ENCODE data around the gene XRCC1. TPM values are rescaled to one million over a fixed set of nuclear protein-coding genes. Genes with fewer than 3 reads are reported as not detected.

The XRCC1 gene
- total RNA-seq, 1 donor from 2014 or later, result 14.6 TPM

DNA sequence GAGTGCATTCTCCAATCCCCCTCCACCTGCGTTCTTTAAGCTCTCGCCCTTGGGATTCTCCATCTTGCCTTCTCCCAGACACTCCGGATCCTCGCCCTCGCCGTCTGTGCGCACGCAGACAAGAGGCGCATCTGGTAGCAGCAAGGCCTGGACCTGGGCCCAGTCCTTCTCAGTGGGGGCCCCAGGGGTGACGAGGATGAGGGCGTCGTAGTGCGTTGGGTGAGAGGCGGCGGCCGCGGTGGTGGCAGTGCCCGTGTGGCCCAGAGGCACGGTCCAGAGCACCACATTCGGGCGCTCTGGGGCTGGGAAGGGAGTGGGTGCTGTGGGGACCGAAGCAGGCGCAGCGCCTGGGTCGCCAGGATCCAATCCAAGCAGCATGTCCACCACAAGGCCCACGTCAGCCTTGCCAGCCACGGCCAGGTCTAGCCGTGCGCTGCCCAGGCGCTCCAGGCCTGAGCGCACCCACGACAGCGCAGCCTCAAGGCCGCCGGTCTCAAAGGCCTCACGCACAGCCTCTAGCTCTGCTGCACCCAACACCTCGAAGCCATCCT lies 17.5 kb upstream of the XRCC1 start:
- H3K9me3 ChIP-seq (ENCODE audit: insufficient read depth, low read depth, low read length), result no peaks in the 10 kb centered on the region
- H3K36me3 ChIP-seq (ENCODE audit: insufficient read depth, low read length), result peaks cover 10% of the 10 kb centered on the region
- H3K27ac ChIP-seq (ENCODE audit: low read depth, low read length), result no peak overlapping the region
- Mint-ChIP-seq H3K27ac (ENCODE audit: unreplicated experiment) (peak overlapping the region; percentile 75), H3K4me3 (ENCODE audit: unreplicated experiment) (peak overlapping the region; percentile 100), H3K4me1 (ENCODE audit: low read depth, unreplicated experiment) (peaks cover 17% of the 10 kb centered on the region), H3K9me3 (ENCODE audit: unreplicated experiment) (no peaks in the 10 kb centered on the region), H3K27me3 (ENCODE audit: low read depth, unreplicated experiment) (no peaks in the 10 kb centered on the region), H3K36me3 (ENCODE audit: low read depth, unreplicated experiment) (peaks cover 10% of the 10 kb centered on the region)
- no peak overlapping the region for H3K4me2 ChIP-seq (ENCODE audit: low read length)
- peaks cover 66% of the 10 kb centered on the region for H3K79me2 ChIP-seq (ENCODE audit: insufficient read depth, low read length)
- TF ChIP-seq, protein P1, sequence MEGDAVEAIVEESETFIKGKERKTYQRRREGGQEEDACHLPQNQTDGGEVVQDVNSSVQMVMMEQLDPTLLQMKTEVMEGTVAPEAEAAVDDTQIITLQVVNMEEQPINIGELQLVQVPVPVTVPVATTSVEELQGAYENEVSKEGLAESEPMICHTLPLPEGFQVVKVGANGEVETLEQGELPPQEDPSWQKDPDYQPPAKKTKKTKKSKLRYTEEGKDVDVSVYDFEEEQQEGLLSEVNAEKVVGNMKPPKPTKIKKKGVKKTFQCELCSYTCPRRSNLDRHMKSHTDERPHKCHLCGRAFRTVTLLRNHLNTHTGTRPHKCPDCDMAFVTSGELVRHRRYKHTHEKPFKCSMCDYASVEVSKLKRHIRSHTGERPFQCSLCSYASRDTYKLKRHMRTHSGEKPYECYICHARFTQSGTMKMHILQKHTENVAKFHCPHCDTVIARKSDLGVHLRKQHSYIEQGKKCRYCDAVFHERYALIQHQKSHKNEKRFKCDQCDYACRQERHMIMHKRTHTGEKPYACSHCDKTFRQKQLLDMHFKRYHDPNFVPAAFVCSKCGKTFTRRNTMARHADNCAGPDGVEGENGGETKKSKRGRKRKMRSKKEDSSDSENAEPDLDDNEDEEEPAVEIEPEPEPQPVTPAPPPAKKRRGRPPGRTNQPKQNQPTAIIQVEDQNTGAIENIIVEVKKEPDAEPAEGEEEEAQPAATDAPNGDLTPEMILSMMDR (IDR thresholded peaks at IDR 0.05; ENCODE audit: insufficient read depth, low read depth, low read length), result no peak
- TF ChIP-seq EZH2 (IDR thresholded peaks at IDR 0.05; ENCODE audit: insufficient read depth, low read length), result no peak
- H3K9ac ChIP-seq (ENCODE audit: low read length), result peak overlapping the region; percentile 87
- FAIRE-seq (no peak), DNase-seq (ENCODE audit: low read depth) (no peak)
- H2AFZ ChIP-seq (ENCODE audit: low read depth, low read length), result no peak overlapping the region
- H4K20me1 ChIP-seq (ENCODE audit: insufficient read depth, low read length), result peaks cover 46% of the 10 kb centered on the region
- no peak overlapping the region for H3K4me3 ChIP-seq (ENCODE audit: insufficient read depth, low read depth, low read length)
- H3K4me1 ChIP-seq (ENCODE audit: insufficient read depth, low read length), result peaks cover 26% of the 10 kb centered on the region
- no peaks in the 10 kb centered on the region for H3K27me3 ChIP-seq (ENCODE audit: insufficient read depth, low read length)

DNA sequence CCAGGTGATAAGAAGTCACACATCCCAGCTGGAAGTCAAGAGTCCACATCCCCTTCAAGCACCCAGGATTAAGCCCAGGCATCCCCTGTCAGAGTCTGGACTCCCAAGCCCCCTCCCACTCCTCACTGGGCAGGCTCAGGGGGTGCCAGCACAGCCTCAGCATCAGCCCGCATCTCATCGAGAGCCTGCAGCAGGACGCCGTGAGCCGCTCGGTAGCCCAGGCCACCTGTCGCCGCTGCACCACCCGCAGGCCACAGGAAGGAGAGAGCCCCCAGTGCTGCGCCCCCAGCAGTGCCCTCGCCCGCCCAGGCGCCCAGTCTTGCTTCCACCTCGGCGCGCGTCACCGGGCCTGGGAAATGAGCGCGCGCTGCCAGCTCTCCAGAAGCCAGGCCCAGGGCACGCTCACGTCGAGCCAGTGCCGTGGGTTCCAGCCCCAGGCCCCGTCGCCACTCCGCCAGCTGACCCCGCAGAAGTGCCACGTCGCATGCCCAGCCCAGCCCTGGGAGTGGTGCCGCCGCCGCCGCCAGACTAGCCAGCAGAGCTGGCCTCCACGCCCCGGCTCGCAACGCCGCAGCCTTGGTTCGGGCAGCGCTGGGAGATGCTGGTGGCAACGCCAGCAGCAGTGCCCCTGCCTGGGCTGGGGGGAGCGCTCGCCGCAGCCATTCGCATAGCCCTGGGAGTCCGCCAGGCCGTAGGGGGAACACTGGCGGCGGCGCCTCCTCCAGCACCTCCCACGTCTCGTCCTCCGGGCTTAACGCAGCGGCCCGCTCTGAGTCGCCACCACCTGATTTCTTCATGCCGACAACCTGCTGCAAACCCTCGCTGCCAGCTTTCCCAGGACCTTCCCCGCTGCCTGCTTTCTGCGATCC lies 16.8 kb upstream of the XRCC1 start:
- peaks cover 46% of the 10 kb centered on the region for H4K20me1 ChIP-seq (ENCODE audit: insufficient read depth, low read length)
- TF ChIP-seq, protein P1 (IDR thresholded peaks at IDR 0.05; ENCODE audit: insufficient read depth, low read depth, low read length), result no peak
- TF ChIP-seq EZH2 (IDR thresholded peaks at IDR 0.05; ENCODE audit: insufficient read depth, low read length), result no peak
- Mint-ChIP-seq H3K27me3 (ENCODE audit: low read depth, unreplicated experiment) (no peaks in the 10 kb centered on the region), H3K4me3 (ENCODE audit: unreplicated experiment) (no peak overlapping the region), H3K36me3 (ENCODE audit: low read depth, unreplicated experiment) (peaks cover 10% of the 10 kb centered on the region), H3K9me3 (ENCODE audit: unreplicated experiment) (no peaks in the 10 kb centered on the region), H3K27ac (ENCODE audit: unreplicated experiment) (peak overlapping the region; percentile 75), H3K4me1 (ENCODE audit: low read depth, unreplicated experiment) (peaks cover 9% of the 10 kb centered on the region)
- no peak for FAIRE-seq
- H3K9ac ChIP-seq (ENCODE audit: low read length), result no peak overlapping the region
- no peaks in the 10 kb centered on the region for H3K9me3 ChIP-seq (ENCODE audit: insufficient read depth, low read depth, low read length)
- peaks cover 18% of the 10 kb centered on the region for H3K4me1 ChIP-seq (ENCODE audit: insufficient read depth, low read length)
- DNase-seq (ENCODE audit: low read depth), result no peak
- H3K4me2 ChIP-seq (ENCODE audit: low read length), result no peak overlapping the region
- H3K27ac ChIP-seq (ENCODE audit: low read depth, low read length), result no peak overlapping the region
- H3K27me3 ChIP-seq (ENCODE audit: insufficient read depth, low read length), result no peaks in the 10 kb centered on the region
- peaks cover 59% of the 10 kb centered on the region for H3K79me2 ChIP-seq (ENCODE audit: insufficient read depth, low read length)
- H3K36me3 ChIP-seq (ENCODE audit: insufficient read depth, low read length), result peaks cover 10% of the 10 kb centered on the region
- H2AFZ ChIP-seq (ENCODE audit: low read depth, low read length), result no peak overlapping the region
- H3K4me3 ChIP-seq (ENCODE audit: insufficient read depth, low read depth, low read length), result no peak overlapping the region
